IgD-negative memory B cell (primary cell): ENCODE results near the gene NCAM1. TPM values are rescaled to one million over a fixed set of nuclear protein-coding genes. Genes with fewer than 3 reads are reported as not detected.
A peak's percentile ranks its signal among the peaks of the same experiment; 100 is the strongest.

ENCODE experiments used
- H3K27ac Mint-ChIP-seq, 3 donors: one replicate each; pipeline ENCODE4 v1.8.0; 2020 to 2022; ENCODE audit warnings: mild to moderate bottlenecking in 3 of 3, mixed read lengths in 3 of 3, moderate library complexity in 1 of 3
- H3K27me3 Mint-ChIP-seq: one replicate; pipeline ENCODE4 v1.8.0; 2021; ENCODE audit warnings: mixed read lengths
- H3K36me3 Mint-ChIP-seq: one replicate; pipeline ENCODE4 v1.8.0; 2020; ENCODE audit warnings: mild to moderate bottlenecking, mixed read lengths
- H3K4me1 Mint-ChIP-seq, 3 donors: one replicate each; pipeline ENCODE4 v1.8.0; 2020 to 2022; ENCODE audit warnings: mixed read lengths in 3 of 3, mild to moderate bottlenecking in 1 of 3
- H3K4me3 Mint-ChIP-seq, 4 donors: one replicate each; pipeline ENCODE4 v1.8.0; 2020 to 2022; ENCODE audit warnings: mild to moderate bottlenecking in 4 of 4, mixed read lengths in 4 of 4, moderate library complexity in 3 of 4
- H3K9me3 Mint-ChIP-seq, 3 donors: one replicate each; pipeline ENCODE4 v1.8.0; 2020 to 2021; ENCODE audit warnings: mixed read lengths in 3 of 3, mild to moderate bottlenecking in 1 of 3
- polyA plus RNA-seq: library from polyadenylated mRNA; unstranded; fragments of 300-500 nt; fragmentation: Illumina TruSeq; gene quantifications from one replicate; pipeline ENCODE4 v1.2.3, GENCODE V29; 2021

The NCAM1 gene
- polyA plus RNA-seq, 1 donor from 2014 or later, result not detected

DNA sequence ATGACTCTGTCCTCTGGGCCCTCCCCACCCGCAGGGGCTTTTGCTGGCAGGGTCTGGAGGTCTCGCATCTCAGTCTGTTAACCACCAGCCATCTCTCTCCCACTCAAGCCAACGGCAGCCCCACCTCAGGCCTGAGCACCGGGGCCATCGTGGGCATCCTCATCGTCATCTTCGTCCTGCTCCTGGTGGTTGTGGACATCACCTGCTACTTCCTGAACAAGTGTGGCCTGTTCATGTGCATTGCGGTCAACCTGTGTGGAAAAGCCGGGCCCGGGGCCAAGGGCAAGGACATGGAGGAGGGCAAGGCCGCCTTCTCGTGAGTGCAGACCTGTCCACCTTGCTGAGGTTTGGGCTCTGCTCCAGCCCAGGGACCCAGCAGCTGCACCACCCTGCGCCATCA lies 308.9 kb downstream of the NCAM1 start:
- no peak overlapping the region for H3K4me3 Mint-ChIP-seq

DNA sequence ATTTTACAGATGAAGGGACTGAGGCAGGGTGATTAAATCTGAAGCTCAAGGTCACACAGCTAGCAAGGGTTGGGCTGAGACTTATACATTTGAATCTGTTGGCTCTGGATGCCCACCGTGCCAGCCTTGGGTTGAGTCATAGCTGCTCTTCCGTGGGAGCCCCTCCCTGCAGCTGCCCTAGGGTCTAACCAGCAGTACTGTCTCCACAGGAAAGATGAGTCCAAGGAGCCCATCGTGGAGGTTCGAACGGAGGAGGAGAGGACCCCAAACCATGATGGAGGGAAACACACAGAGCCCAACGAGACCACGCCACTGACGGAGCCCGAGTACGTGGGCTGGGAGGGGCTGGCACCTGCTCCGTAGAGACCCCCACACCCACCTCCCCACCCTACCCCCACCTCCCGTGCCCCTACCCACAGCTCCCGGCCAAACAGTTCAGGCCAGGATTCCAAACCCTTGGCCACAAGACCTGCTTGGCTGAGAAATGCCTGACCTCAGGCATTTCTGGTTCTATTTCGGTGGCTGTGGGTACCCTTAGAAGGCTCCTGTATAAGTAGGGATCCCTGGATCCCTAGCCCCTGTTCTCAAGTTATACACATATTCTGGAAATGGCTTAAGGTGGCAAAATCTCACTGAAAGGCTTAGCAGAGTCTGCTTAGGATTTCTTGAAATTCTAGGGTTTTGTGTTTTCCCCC lies 310.5 kb downstream of the NCAM1 start:
- Mint-ChIP-seq H3K4me1 (no peaks in the 10 kb centered on the region), H3K36me3 (no peaks in the 10 kb centered on the region), H3K27me3 (peaks cover 10% of the 10 kb centered on the region), H3K9me3 (no peaks in the 10 kb centered on the region), H3K4me3 (peak overlapping the region in 1 of 4 donors; percentile 39), H3K27ac (no peak overlapping the region)

More for the DNA sequence above, 308.9 kb downstream of the NCAM1 start:
- no peaks in the 10 kb centered on the region for H3K36me3 Mint-ChIP-seq
- peaks cover 10% of the 10 kb centered on the region for H3K27me3 Mint-ChIP-seq
- H3K27ac Mint-ChIP-seq, result no peak overlapping the region
- no peaks in the 10 kb centered on the region for H3K4me1 Mint-ChIP-seq
- no peaks in the 10 kb centered on the region for H3K9me3 Mint-ChIP-seq

DNA sequence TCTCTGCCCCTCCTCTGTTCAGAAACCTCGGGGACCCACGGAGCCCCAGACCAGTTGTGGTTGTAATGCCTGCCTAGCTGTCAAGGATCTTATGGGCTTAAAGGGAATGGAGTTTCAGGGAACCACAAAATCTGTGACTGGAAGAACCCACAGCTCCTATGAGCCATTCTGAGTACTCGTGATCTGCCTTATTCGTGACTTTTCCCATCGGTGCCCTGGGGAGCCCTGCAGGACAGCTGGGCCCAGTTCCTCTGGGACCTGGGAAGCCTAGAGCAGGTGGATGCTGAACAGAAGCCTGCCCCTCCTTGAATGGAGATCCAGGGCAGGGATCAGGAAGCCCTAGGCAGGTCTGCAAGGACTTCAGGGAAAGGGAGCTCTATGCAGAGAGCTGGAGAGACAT lies 311.1 kb downstream of the NCAM1 start:
- Mint-ChIP-seq H3K27me3 (peaks cover 8% of the 10 kb centered on the region), H3K36me3 (no peaks in the 10 kb centered on the region)

DNA sequence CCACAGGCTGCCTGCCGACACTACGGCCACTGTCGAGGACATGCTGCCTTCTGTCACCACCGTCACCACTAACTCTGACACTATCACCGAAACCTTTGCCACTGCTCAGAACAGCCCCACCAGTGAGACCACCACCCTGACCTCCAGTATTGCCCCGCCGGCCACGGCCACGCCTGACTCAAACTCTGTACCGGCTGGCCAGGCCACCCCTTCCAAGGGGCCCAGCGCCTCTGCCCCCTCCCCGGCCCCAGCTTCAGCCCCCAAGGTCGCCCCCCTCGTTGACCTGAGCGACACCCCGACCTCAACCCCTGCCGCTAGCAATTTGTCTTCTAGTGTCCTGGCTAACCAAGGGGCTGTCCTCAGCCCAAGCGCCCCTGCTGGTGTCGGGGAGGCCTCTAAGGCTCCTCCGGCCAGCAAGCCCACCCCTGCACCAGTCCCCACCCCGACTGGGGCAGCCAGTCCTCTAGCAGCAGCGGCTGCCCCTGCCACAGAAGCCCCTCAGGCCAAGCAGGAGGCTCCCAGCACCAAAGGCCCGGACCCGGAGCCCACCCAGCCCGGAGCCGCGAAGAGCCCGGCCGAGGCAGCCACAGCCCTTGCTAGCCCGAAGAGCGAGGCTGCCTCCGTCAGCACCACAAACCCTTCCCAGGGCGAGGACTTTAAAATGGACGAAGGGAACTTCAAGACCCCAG lies 311.9 kb downstream of the NCAM1 start:
- Mint-ChIP-seq H3K9me3 (no peaks in the 10 kb centered on the region), H3K27me3 (peaks cover 8% of the 10 kb centered on the region), H3K27ac (peak overlapping the region in 1 of 3 donors; percentile 41), H3K4me3 (no peak overlapping the region), H3K4me1 (no peaks in the 10 kb centered on the region), H3K36me3 (no peaks in the 10 kb centered on the region)

More for the DNA sequence above, 311.1 kb downstream of the NCAM1 start:
- Mint-ChIP-seq H3K9me3 (no peaks in the 10 kb centered on the region), H3K27ac (no peak overlapping the region), H3K4me1 (no peaks in the 10 kb centered on the region), H3K4me3 (peak overlapping the region in 1 of 4 donors; percentile 39)

DNA sequence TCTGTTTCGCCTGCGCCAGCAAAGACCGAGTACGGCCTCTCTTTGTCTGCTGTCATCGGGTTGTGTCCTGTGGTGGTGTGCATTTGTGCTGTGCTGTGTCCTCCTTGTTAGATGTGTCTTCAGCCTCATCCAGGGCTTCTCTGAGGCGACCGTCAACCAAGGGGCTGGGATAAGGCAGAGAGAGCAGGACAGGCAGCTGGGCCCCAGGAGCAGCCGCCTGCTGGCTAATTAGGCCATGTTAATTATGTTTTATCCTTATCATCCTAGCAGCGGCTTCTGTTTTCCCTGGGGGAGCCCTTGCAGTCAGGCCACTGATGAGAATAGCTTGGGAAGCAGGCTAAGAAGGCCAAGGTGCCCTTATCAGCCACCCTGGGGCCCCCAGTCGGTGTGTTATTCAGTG lies 312.5 kb downstream of the NCAM1 start:
- H3K9me3 Mint-ChIP-seq, result no peaks in the 10 kb centered on the region
- no peak overlapping the region for H3K4me3 Mint-ChIP-seq
- peaks cover 8% of the 10 kb centered on the region for H3K27me3 Mint-ChIP-seq
- no peak overlapping the region for H3K27ac Mint-ChIP-seq
- no peaks in the 10 kb centered on the region for H3K4me1 Mint-ChIP-seq
- H3K36me3 Mint-ChIP-seq, result no peaks in the 10 kb centered on the region

DNA sequence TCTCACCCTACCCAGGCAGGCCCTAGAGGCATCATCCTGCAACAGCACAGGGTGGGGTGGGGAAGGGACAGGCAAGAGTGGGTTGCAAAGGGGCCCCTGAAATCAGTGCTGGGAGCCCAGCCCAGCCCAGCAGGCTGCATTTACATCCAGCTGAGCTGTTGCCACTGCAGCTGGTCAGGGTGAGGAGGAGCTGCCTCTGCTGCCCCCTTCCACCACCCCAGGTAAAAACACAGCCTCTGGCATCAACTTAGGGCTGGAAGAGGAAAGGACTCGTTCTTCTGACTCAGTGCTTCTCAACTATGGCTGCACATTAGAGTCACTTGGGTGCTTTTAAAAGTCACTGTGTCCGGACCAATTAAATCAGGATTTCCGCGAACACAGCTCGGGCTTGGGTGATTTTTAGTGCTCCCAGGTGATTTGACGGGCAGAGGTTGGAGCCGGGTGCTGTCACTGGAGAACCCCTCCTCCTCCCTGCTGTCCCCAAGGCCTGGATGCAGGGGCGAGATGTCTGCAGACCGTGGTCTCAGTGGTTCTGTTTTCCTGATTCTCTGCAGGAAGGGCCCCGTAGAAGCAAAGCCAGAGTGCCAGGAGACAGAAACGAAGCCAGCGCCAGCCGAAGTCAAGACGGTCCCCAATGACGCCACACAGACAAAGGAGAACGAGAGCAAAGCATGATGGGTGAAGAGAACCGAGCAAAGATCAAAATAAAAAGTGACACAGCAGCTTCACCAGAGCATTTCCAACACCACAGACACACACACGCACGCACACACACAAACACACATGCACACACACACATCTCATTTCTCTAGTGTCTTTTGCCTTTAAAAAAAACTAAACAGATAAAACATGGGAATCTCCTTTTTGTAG lies 313.7 kb downstream of the NCAM1 start:
- Mint-ChIP-seq H3K27me3 (peaks cover 5% of the 10 kb centered on the region), H3K9me3 (no peaks in the 10 kb centered on the region), H3K4me1 (no peaks in the 10 kb centered on the region), H3K36me3 (peaks cover 3% of the 10 kb centered on the region), H3K27ac (peak overlapping the region in 1 of 3 donors; percentile 39), H3K4me3 (no peak overlapping the region)

DNA sequence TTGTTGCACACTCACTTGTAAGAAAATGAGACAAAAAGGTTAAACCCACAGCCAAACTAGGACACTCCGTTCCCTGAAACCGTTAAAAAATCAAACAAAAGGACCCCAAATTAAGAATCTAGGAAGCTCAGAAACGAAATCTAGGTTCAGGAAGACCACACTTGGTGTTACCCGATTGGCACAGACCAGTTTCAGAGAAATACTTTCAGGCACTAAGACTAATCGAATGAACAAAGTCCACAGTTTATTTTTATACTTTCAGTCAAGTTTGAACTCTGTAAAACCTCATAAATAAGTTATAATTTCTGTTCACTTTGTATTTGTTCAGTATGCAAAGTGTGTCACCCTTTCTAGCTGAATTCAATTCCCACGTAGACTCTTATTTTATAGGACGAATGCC lies 314.4 kb downstream of the NCAM1 start:
- Mint-ChIP-seq H3K27me3 (no peaks in the 10 kb centered on the region), H3K4me3 (no peak overlapping the region), H3K4me1 (no peaks in the 10 kb centered on the region), H3K27ac (no peak overlapping the region), H3K9me3 (no peaks in the 10 kb centered on the region), H3K36me3 (peaks cover 3% of the 10 kb centered on the region)

DNA sequence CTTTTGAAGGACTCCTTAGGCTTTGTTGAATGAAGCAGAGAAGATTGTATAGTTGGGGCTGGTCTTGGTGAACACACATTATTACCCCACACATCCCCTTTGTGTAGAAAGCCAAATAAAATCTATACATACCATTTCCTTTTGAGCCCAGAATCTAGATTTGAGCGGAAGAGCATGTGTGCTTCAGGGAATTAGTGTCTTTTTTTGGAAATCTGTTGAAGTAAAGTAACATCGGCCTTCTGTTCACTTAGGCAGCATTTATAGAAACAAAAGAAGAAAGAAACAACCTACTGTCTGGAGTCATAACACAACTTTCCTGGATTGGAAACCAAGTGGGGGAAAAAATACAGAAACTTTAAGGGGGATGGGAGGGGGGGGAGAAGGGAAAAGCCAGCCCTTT lies 315.2 kb downstream of the NCAM1 start:
- Mint-ChIP-seq H3K4me3 (no peak overlapping the region), H3K4me1 (no peaks in the 10 kb centered on the region), H3K9me3 (no peaks in the 10 kb centered on the region), H3K27me3 (no peaks in the 10 kb centered on the region), H3K27ac (no peak overlapping the region), H3K36me3 (peaks cover 3% of the 10 kb centered on the region)

DNA sequence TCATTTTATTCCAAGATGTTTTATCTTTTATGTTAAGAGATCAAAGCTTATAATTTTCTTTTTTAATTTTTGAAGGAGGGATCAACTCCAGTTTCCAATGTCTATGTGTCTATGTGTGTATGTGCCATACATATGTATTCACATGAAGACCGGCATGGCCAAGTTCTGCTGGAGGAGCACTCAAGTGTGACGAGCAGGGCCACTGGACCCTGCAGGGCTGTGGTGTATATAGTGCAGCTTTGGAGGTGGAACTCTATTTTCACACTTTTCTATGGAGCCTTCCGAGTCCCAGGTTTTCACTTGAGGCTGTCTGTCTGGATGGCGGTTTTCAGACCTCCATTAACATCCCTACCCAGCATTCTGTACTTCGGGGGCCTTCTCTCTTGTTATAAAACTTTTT lies 316.7 kb downstream of the NCAM1 start:
- no peak overlapping the region for H3K27ac Mint-ChIP-seq
- H3K9me3 Mint-ChIP-seq, result no peaks in the 10 kb centered on the region
- H3K4me1 Mint-ChIP-seq, result no peaks in the 10 kb centered on the region
- peaks cover 3% of the 10 kb centered on the region for H3K36me3 Mint-ChIP-seq
- H3K4me3 Mint-ChIP-seq, result no peak overlapping the region
- H3K27me3 Mint-ChIP-seq, result no peaks in the 10 kb centered on the region

DNA sequence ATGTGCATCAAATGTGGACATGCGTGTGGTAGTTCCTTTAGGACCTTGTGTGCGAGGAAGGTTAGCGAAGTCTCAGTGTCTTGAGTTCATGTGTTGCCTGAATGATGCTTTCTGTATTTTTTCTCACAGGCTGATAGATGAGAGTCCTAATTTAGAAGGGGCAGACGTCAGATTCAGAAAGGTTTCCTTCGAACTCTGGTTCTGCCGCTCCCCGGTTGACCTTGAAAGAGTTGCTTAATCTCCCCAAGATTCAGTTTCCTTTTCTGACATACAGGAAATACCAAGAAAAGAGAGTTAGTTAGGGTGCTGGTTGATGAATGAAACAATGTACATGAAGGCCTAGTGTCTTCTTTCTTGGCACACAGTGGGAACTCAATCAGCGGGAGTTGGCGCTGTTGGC lies 317.3 kb downstream of the NCAM1 start:
- Mint-ChIP-seq H3K4me1 (no peaks in the 10 kb centered on the region), H3K27me3 (no peaks in the 10 kb centered on the region), H3K4me3 (no peak overlapping the region), H3K27ac (no peak overlapping the region), H3K9me3 (no peaks in the 10 kb centered on the region), H3K36me3 (peaks cover 3% of the 10 kb centered on the region)

DNA sequence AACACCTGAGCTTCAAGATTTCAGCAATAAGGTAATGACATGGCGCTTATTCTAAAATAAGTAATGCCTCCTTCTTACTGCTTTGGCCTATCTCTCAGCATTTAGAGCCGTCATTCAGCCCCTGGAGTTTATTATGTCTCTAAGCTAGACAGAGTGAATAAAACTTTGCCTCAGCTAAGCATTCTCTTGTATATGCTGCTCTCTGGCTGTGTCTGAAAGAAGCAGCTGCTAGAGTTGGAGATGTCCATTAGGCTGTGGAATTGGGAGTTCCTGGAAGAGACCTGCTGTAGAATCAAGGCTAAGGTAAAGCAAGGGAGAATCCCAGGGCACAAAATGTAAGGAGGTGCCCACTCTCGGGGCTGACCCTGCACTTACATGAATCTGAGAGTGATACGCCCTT lies 317.7 kb downstream of the NCAM1 start:
- Mint-ChIP-seq H3K4me1 (no peaks in the 10 kb centered on the region), H3K9me3 (no peaks in the 10 kb centered on the region), H3K27me3 (no peaks in the 10 kb centered on the region), H3K36me3 (peaks cover 3% of the 10 kb centered on the region), H3K27ac (no peak overlapping the region), H3K4me3 (no peak overlapping the region)

DNA sequence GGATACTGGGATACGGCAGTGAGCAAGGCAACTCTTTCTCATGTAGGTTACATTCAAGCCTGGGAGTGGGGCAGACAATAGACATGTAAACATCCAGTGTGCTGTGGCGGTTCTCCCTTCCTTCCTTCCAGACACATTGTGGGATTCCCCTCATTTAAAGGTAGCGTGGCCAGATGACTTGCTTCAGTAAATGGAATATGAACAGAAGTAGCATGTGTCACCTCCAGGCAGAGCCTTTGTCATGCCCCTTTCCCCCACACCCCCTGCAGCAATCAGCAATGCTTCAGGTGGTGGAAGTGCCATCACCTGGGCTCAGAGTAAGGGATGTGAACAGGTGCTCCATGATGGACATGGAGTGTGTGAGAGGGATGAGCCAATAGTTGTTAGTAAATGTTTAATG lies 318.4 kb downstream of the NCAM1 start:
- Mint-ChIP-seq H3K36me3 (peaks cover 3% of the 10 kb centered on the region), H3K27ac (no peak overlapping the region), H3K4me1 (no peaks in the 10 kb centered on the region), H3K9me3 (no peaks in the 10 kb centered on the region), H3K4me3 (no peak overlapping the region), H3K27me3 (no peaks in the 10 kb centered on the region)

DNA sequence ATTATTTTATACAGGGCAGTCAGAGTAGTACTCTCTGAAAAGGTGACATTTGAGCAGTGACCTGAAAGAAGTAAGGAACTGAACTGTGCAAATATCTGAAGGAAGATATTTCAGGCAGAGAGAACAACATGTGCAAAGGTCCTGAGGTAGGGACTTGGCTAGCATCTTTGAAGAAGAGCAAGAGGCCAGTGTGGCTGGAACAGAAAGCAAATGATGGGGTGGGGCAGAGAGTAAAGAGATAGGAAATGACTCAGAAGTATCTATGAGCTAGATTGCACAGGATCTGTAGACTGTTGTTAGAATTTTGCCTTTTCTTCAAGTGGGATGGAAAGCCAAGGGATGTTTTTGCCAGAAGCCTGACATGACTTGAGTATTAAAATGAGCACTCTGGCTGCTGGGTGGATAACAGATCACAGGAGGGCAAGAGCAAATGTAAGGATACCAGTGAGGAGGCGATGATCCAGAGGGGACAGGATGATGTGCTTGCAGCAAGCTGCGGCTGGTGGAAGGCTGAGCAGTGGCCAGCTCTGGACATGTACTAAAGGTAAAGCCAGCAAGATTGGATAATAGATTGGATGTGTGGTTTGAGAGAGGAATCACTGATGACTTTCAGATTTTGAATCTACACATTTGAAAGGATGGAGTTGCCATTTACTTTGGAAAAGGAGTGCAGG lies 320.0 kb downstream of the NCAM1 start:
- Mint-ChIP-seq H3K4me1 (no peaks in the 10 kb centered on the region), H3K27ac (no peak overlapping the region), H3K27me3 (no peaks in the 10 kb centered on the region), H3K36me3 (peaks cover 3% of the 10 kb centered on the region), H3K9me3 (no peaks in the 10 kb centered on the region), H3K4me3 (no peak overlapping the region)

DNA sequence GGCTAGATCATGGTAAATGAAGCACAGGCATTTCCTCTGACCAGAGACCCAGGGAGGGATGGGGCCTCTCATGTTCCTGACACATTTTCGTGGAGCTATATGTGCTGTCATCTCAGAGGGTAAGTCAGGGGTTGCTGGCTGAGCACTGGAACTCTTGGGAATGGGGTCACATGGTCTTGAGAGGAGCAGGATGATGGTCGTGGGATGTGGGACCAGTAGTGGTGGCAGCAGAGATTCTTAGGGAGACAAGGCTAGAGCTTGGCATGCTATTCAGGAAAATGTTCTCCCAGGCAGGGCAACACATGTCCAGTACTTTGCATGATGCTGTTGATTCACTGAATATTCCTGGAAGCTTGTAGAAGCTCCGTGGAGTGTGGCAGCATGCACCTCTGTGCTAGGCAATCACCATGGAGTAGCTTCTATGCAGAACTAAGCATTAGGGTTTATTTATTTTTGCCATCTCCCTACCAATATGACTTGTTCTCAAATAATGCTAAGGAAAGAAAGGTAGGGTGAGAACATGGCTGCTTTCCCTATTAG lies 321.7 kb downstream of the NCAM1 start:
- Mint-ChIP-seq H3K27me3 (peaks cover 3% of the 10 kb centered on the region), H3K4me1 (no peaks in the 10 kb centered on the region), H3K4me3 (no peak overlapping the region), H3K27ac (no peak overlapping the region), H3K36me3 (peaks cover 3% of the 10 kb centered on the region), H3K9me3 (no peaks in the 10 kb centered on the region)

DNA sequence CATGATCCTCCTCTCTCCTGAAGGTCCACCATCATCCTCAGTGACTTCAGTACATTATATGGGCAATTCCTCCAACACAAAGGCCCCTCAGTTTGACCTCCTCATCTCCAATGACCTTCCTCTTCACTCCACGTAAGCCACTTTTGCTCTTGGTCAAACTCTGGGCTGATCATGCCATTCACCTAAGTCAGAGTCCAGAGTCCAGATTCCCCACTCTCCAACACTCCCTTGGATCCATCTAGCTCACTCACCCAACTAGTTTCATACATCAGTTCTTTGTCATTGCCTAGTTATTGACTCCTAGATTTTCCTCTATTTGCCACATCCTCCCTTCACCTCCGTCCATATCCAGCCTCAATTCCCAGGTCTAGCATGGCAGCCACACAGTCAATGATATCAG lies 322.7 kb downstream of the NCAM1 start:
- peaks cover 3% of the 10 kb centered on the region for H3K36me3 Mint-ChIP-seq
- no peaks in the 10 kb centered on the region for H3K4me1 Mint-ChIP-seq
- H3K27me3 Mint-ChIP-seq, result peaks cover 3% of the 10 kb centered on the region
- no peaks in the 10 kb centered on the region for H3K9me3 Mint-ChIP-seq
- H3K4me3 Mint-ChIP-seq, result no peak overlapping the region
- no peak overlapping the region for H3K27ac Mint-ChIP-seq
